HG02678 (cell line): ENCODE data around the gene BTBD10.

Experiments
- ATAC-seq: cut with Tn5 transposase; IDR thresholded peaks from one replicate; pipeline ENCODE4 v1.9.1; 2021; ENCODE audit warnings: mild to moderate bottlenecking, moderate library complexity; ENCODE audit not compliant: unreplicated experiment

The BTBD10 gene

GRCh38 chr11:13376402-13376801 is 86.6 kb downstream of the BTBD10 start:
- no peak for ATAC-seq

- ATAC-seq = no peak
These were observed 87.2 kb downstream of the BTBD10 start for GRCh38 chr11:13375798-13376197.

- no peak for ATAC-seq
These were observed 89.8 kb downstream of the BTBD10 start for GRCh38 chr11:13373216-13373615.

- ATAC-seq = no peak
These were observed 95.0 kb downstream of the BTBD10 start for GRCh38 chr11:13368041-13368446.

GRCh38 chr11:13367115-13367514 is 95.9 kb downstream of the BTBD10 start:
- ATAC-seq = no peak

- no peak for ATAC-seq
These were observed 96.6 kb downstream of the BTBD10 start for GRCh38 chr11:13366266-13367026.

GRCh38 chr11:13364388-13364787 is 98.6 kb downstream of the BTBD10 start:
- no peak for ATAC-seq

- ATAC-seq = no peak
These were observed 100.4 kb downstream of the BTBD10 start for GRCh38 chr11:13362596-13363109.

GRCh38 chr11:13358596-13359270 is 104.3 kb downstream of the BTBD10 start:
- no peak for ATAC-seq

GRCh38 chr11:13357232-13357631 is 105.8 kb downstream of the BTBD10 start:
- no peak for ATAC-seq

- no peak for ATAC-seq
These were observed 107.8 kb downstream of the BTBD10 start for GRCh38 chr11:13355191-13355590.

GRCh38 chr11:13354335-13354734 is 108.7 kb downstream of the BTBD10 start:
- no peak for ATAC-seq

GRCh38 chr11:13352711-13353110 is 110.3 kb downstream of the BTBD10 start:
- no peak for ATAC-seq

GRCh38 chr11:13349581-13349980 is 113.4 kb downstream of the BTBD10 start:
- no peak for ATAC-seq

GRCh38 chr11:13349046-13349445 is 114.0 kb downstream of the BTBD10 start:
- no peak for ATAC-seq

- ATAC-seq = peak; percentile 37
These were observed 114.7 kb downstream of the BTBD10 start for GRCh38 chr11:13348305-13348704.

- ATAC-seq = no peak
These were observed 115.1 kb downstream of the BTBD10 start for GRCh38 chr11:13347901-13348300.

GRCh38 chr11:13346470-13346869 is 116.6 kb downstream of the BTBD10 start:
- ATAC-seq = no peak

- ATAC-seq = no peak
These were observed 118.2 kb downstream of the BTBD10 start for GRCh38 chr11:13344818-13345217.

- ATAC-seq = peak; percentile 40
These were observed 118.9 kb downstream of the BTBD10 start for GRCh38 chr11:13343931-13344717.

GRCh38 chr11:13343067-13343466 is 120.0 kb downstream of the BTBD10 start:
- ATAC-seq = peak; percentile 44
